Ovary (tissue), 3 donors: ENCODE results near the gene CD53.

Source experiments
- POLR2A ChIP-seq: fragments of 450-650 bp; IDR thresholded peaks from one replicate; pipeline ENCODE4 v1.6.1; 2017; ENCODE audit warnings: antibody characterized with exemption, mild to moderate bottlenecking, moderate library complexity
- TF ChIP-seq, protein P1 (sequence below), 3 donors: fragments of 450-650 bp in 2 of 3; fragments of 200-600 bp in 1 of 3; IDR thresholded peaks; one replicate each; pipeline versions ENCODE4 v1.5.1 to v1.8.0; 2016 to 2022; ENCODE audit warnings: antibody characterized with exemption in 3 of 3, mild to moderate bottlenecking in 1 of 3
- donor health status: DM: no; HTN: no; CAD: no.

DNA sequence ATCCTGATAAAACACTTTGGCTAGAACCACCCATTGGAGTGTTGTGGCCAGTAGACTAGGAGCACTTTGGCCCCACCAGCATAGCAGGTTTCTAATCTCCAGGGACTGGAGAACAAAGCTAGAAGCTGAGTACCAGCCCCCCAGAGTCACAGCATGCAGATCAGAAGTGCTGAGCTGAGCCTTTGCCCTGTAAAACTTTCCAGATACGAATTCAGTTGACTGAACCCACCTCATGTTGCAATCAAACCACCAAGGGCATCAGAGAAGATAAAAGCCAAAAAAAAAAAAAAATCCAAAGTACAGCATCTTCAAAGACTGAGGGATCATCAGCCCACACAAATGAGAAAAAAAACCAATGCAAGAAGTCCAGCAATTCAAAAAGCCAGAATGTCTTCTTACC is 8.7 kb upstream of the CD53 start:
- TF ChIP-seq, protein P1, sequence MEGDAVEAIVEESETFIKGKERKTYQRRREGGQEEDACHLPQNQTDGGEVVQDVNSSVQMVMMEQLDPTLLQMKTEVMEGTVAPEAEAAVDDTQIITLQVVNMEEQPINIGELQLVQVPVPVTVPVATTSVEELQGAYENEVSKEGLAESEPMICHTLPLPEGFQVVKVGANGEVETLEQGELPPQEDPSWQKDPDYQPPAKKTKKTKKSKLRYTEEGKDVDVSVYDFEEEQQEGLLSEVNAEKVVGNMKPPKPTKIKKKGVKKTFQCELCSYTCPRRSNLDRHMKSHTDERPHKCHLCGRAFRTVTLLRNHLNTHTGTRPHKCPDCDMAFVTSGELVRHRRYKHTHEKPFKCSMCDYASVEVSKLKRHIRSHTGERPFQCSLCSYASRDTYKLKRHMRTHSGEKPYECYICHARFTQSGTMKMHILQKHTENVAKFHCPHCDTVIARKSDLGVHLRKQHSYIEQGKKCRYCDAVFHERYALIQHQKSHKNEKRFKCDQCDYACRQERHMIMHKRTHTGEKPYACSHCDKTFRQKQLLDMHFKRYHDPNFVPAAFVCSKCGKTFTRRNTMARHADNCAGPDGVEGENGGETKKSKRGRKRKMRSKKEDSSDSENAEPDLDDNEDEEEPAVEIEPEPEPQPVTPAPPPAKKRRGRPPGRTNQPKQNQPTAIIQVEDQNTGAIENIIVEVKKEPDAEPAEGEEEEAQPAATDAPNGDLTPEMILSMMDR (IDR thresholded peaks at IDR 0.05): no peak
- TF ChIP-seq POLR2A: no peak
